Measurements from ENCODE around the gene SAMHD1.

Gene SAMHD1

DNA sequence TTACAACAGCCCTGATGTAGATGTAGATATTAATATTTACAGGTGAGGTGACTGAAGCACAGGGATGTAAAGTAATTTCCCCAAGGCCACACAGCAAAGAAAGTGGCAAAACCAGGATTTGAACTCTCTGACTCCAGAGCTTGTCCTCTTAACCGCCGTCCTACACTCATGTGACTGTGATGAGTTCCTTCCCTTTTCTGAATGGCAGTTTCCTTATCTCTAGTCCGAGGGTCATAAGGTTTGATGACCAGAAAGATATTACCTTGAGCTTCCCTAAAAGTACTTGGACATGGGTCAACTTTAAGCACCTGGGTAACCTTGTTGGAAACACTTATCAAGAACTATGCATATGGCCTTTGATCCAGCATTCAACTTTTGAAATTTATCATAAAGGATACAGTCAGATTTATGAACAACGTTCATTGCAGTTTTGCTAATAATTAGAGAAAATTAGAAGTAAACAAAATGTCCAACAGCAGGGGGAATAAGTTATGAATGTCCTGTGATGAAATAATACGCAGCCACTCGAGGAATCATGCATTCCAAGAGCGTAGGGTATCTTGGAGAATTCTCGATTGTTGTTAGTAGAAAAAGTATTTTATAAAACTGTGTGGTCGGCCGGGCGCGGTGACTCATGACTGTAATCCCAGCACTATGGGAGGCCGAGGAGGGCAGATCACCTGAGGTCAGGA lies 77.9 kb downstream of the SAMHD1 start:
- no peak for DNase-seq

DNA sequence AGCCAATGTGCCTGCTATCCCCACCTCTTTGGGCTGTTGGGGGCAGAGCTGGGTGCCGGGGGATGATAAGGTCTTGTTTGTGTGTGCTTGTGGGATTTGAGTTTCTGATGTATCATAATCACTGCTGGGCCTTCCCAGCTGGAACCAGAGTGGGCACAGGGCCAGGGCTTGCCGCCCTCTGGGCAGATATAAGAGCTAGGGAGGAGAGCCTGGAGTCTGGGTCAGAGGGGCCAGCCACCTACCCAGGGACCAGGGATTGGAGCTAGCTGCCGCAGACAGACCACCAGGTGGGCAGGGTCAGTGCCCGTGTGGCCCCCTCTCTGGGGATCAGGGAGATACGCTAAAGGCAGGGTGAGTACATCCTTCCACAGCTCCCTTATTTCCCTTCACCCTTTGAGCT lies 78.7 kb downstream of the SAMHD1 start:
- peak in 1 of 58 donors; percentile 1 for DNase-seq

DNA sequence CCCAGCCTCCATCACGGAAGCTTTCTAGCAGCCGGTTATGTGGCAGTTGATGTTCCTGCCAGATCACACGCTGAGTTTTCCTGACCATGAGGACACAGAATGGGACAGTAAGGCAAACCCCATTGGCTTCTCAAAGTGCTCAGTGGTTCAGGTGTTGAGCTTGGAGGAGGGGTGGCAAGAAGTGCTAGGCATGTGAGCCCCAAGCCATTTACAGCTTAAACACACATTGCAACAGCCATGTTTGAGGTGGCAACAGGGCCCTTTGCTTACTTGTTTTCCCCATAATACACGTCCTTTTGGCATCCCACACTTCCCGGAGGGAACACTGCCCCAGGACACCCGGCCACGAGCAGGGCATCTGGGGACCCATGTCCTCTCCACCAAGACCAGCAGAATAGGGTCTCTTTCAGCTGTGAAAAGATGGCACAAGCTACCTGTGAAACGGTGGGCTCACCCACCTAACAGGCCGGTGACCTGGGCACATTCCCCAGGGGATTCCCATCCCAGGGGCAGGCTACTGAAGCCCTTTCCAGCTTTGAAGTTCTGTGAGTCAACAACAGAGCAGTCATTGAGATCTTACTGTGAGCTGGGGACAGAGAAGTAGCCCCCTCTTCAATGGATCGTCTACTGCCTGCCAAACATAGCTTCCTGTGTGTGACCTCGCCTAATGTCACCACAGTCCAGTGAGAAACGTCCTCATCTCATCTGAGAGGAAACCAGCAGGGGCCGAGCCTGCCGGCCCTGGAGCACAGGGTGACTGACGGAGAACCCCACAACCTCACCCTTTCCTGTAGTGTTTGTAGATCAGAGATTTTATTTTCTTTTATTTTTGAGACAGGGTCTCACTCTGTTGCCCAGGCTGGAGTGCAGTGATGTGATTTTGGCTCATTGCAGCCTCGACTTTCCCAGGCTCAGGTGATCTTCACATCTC lies 79.6 kb downstream of the SAMHD1 start:
- DNase-seq: no peak

DNA sequence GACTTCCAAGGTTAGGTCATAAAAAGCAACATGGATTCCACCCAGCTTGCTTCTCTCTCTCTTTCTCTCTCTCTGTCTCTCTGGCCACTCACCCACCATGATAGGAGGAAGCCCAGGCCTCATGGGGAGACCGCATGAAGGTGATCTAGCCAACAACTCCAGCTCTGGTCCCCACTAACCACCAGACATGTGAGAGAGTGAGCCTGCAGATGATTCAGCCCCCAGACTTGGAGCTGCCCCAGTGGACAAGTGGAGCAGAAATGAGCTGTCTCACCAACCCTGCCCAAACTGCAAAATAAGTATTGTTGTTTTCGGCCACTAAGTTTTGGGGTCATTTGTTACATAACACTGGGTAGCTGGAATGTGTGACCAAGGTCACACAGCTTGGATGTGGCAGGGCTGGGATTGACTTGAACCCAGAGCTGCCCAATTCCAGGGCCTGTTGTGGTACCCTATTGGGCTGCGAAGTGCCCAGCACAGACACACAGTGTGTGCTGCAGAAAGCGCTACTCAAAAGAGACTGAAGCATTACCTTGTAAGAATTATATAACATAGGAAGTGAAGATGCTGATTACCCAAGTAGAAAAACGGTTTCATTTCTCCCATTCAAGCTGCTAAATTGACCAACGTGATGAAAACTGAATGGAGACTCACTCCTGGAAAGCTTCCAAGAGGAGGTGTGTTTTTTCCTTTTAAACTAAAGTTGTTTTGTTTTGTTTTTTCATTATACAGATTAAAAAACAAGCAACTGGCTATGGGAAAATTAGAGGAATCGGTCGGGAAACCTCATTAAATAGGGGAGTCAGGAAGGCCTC lies 84.6 kb downstream of the SAMHD1 start:
- peak in 8 of 58 donors; percentile 18 to 47 (median 20) for DNase-seq

DNA sequence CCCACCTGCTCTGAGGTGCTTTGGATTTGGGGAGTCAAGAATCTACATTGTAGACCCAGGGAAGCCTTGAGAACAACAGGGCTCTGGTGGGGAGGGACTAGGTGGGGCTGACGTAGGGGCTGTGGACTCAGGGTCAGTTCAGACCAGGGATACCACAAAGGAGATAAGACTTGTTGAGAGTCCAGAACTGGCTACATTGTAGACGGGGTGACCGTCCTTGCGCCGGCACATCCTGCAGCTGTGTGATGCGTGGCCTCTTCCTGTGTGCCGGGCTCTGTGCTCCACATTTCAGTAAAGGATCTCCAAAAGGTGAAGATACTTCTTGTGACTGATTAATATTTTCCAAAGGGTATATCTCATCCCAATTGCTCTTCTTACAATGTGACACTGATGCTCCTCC lies 85.3 kb downstream of the SAMHD1 start:
- no peak for DNase-seq

DNA sequence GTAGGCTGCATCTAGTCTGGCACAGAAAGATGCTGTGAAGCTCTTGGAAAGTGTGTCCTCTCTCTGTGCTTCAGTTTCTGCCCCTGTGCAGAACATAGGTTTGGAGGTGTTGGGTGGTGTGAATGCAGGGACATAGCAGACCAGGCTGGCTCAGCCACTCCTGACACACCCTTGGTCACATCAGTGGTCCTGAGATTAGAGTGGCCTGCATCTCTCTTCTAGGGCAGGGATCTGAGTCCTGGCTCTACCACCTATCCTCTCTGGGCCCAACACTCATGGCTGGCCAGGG lies 85.7 kb downstream of the SAMHD1 start:
- DNase-seq: no peak

DNA sequence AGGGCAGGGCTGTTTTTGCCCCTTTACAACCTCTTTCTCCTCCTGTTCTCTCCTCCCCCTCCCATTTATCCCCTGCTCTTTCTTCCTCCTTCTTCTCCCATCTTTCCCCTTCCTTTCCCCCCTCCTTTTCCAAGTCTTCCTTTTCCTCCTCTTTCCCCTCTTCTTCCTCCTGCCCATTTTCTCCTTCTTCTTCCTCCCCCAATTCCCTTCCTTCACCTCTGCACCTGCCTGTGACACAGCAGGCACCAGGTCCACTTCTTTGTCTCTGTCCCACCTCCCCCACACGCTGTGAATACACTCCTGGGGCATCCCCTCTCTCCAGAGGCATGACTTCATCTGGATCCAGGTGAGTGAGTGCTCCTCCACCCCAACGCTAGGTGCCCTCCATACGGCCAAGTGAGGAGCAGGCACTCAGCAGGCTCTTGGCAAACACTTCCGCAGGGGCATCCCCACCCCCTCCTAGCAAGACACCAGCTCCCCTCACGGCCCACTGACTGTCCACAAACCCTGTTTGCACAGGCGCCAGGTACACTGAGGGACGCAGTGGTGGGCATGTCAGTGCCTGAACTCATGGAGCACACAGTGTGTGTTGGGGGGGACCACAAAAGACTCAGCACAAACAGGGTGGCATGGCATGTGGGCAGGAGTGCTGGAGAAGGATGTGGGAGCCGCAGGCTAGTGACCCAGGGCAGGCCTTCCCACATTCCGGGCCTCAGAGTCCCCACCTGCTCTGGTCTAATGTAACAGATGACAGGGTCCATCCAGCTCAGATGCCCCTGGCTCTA lies 86.2 kb downstream of the SAMHD1 start:
- DNase-seq: no peak

DNA sequence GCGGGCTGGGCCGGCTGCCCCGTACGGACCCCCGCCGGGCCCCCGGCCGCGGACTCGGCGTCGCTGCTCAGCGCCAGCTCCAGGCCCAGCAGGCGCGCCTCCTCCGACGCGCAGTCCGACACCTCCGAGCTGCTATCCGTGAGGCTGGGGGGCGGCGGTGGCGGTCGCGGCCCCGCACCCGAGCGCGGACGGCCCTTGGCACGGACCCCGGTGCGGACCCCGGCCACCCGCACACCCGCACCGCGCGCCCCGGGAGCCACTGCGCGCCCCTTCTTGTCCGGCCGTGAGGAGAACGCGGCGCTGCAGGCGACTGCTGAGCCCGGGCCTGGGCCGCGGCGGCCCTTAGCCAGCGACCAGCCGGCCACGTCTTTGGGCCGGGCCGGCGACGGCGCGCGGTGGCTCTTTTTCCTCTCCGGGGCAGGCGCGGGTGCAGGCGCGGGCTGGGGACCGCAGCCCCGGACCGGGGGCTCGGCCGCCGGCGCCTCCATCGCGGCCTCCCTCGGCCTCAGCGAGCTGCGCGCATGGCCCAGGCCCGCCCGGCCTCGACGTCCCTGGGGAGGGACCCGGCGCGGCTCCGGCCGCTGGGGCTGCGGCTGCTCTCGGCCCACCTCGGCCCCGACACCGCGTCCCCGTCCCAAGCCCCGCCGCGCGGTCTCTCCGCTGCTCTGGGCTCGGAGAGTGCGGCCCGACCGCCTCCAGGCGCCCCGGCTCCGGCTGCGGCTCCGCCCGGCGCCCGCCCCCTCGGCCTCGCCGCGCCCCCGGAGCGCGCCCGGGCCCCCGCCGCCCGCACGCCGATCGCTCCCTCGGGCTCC lies 88.4 kb downstream of the SAMHD1 start:
- DNase-seq: peak in 2 of 58 donors; percentile 60 to 66

DNA sequence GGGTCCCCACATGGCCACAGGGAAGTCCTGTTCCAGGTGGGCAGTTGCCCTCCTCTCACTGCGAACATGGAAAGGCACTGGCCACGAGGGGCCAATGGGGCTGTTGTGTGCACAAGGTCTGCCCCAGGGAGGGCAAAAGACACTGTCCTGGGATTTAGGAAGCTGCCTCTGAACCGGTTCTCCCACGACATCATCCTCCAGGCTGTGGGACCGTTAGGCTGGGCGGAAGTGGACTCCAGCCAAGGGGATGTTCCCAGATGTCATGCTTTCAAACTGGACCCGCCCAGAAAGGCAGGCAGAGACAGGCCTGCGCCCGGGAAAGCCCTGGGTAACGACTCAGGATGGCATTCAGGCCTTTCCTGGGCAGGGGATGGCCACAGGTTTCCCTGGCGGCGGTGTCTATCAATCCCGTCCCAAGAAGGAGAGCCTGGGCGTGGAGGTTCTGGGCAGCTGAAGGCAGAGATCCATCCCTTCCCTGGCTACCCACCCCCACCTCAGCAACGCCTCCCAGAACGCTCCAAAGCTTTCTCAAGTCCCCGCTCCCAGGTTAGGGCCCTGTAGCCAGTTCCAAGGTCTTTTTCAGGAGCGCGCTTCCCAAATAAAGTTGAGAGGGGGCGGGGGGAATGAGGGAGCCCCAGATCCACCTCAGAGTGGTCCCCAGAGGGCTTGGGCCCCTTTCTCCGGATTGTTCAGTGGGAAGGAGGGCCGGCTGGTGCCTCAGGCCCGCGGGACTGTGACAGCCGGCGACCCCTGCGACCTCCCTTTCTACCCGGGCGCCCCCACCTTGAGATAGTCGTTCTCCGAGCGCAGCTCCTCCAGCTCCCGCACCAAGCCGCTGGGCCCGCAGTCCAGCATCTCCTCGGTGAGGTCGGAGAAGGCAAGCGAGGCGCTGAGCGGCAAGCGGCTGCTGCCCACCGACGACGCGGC lies 89.4 kb downstream of the SAMHD1 start:
- peak in 53 of 58 donors; percentile 34 to 86 (median 71) for DNase-seq

DNA sequence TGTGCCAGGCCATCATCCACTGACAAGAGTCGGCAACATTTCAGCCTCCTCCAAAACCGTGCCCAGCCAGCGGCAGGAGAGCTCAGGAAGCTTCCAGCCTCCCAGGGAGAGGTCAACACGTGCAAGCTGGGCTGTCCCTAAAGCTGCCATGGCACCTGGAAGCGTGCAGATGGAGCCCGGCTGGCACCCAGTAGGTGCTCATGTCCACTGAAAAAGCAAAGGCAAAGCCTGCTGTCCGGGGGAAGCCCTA lies 90.0 kb downstream of the SAMHD1 start:
- peak in 9 of 58 donors; percentile 21 to 71 (median 55) for DNase-seq

DNA sequence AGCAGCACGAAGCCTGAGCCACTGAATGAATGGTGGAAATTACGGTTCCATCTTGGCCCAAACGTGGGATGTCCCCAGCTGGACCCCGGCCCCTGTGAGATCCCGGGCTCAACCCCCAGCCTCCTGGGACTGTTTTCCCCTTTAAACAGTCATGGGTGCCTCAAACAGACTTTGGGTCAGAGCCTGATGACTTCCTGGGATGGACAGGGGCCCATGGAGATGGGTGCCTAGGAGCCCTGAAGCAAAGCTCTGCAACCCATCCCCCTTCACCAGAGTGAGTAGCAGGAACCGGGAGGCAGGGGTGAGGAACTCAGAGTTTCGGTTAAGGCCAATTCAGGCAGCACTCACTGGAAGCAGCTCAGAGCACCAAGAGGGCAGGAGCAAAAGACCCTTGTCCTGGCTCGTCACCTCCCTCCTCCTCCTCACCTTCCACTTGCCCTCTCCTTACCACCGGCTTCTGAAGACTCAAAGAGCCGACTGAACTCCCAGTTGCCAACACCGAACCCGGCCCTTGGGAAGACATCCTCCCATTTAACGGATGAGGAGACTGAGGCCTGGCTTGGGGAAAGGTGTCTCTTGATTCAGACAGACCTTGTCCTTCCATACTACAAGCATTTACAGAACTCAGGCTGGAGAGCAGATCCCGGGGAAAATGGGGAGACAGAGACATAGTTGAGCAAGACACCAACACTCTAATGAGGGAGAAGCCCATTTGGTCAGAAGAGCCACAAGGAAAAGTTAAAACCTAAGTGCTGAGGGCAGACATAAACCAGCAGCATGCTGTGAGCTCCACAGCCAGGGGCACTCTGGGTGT lies 90.5 kb downstream of the SAMHD1 start:
- peak in 1 of 58 donors; percentile 48 for DNase-seq

DNA sequence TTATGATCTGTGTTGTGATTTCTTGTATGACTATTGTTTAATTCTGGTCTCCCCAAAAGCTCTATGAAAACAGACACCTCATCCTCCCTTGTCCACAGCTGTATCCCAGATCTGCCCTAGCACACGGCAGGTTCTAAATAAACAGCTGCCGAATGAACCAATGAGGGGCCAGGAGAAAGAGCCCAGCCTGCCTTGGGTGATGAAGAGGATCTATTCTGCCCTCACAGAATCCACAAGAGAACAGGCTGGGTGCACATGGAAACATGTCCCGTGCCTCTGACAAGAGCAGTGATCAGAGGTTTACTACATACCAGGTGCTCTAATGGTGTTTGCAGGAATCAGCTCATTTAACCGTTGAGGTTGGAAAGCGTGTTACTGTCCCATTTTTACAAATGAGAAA lies 91.2 kb downstream of the SAMHD1 start:
- DNase-seq: no peak

DNA sequence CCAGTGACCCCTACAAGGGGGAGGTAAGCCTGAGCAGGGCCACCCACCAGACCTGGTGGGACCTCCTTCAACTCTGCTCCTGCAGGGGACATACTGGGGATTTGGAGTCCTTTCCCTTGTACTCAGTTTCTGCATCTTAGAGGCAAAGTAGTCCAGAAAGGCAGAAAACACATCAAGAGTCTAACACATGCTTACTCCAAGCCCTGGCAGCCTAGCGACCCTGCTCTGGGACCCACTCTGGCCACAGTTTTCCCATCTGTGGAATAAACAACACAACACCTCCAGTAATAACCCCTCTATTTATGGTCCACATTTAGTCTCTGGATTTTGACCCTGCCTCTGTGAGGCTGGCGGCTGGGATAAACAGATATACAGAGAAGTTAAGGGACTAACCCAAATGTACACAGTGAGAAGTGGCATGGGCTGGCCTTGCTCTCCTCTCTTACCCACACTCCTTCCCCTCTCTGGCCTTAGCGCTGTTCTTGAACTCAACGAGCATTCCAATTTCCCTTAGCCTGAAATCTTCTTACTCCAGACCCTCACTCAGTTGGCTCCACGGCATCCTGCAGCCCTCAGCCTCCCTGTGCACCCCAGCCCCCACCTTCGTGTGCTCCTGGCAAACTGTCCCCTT lies 91.7 kb downstream of the SAMHD1 start:
- no peak for DNase-seq

DNA sequence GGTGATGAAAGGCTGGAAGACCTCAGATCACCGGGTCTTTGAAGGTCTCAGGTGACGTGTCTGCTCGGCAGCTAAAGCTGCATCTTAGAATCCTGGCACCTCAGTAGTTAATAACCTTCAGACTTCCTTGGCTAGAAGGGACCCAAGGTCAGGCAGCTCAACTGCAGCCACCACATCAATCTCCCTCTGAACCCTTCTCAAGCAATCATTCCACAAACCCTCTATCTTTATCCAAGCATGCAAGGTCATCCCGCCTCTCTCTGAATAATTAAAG lies 92.3 kb downstream of the SAMHD1 start:
- DNase-seq: no peak

DNA sequence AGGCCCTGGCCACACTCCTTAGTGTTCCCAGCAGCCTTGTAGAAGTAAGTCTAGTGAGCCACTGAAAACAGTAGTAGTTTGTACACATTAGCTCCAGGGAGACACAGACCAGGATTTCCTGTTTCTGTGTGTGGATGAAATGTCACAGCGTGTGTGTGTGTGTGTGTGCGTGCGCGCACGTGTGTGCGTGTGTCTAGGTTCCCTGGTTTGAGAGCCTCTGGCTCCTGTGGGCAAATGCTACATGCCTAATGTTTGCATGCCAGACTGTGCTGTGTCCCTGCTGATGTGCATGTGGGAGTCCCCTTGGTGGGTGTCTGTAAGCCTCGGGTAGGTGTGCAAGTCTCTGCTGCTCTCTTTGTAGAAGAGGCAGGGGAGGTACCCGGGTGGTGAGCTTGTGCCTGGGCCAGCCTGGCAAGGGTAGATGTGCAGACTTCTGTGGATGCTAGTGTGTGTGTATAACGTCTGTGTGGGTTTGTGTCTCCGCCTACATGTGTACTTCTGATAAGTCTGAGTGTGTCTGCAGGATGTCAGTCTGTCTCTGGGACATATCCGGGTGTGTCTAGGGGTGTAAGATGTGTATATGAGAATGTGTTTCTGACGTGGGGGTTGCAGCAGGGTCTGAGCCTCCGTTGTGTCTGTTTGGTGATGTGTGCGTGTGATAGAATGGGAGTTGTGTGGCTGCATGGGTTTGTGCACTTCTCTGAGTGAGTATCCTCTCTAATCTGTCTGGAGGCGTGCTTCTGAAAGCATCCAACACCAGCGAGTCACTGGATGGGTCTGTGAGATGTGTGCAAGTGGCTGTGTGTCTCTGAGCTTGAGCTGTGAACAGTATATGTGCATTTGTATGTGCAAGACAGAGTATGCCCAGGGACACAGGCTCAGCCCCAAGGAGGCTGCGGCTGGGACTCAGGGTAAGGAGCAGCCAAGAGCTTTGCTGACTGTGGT lies 94.5 kb downstream of the SAMHD1 start:
- DNase-seq: peak in 8 of 58 donors; percentile 11 to 53 (median 24)

DNA sequence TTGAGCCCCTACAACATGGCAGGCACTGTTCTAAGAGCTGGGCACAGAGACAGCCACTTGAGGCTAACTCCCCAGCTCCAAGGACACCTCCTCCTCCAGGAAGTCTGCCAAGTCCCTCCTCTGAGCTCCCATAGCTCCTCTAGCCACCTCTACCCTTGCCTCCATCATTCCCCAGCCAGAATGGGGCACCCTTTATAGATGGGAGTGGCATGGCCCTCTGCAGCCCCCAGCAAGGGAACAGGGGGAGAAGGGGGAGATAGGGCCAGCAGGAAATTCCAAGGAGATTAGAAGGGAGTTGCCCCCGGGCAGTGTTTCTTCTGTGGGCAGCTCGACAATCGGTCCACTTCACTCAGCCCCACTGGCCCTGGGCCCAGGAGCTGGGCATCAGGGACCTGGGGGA lies 95.3 kb downstream of the SAMHD1 start:
- peak in 2 of 58 donors; percentile 11 to 40 for DNase-seq

DNA sequence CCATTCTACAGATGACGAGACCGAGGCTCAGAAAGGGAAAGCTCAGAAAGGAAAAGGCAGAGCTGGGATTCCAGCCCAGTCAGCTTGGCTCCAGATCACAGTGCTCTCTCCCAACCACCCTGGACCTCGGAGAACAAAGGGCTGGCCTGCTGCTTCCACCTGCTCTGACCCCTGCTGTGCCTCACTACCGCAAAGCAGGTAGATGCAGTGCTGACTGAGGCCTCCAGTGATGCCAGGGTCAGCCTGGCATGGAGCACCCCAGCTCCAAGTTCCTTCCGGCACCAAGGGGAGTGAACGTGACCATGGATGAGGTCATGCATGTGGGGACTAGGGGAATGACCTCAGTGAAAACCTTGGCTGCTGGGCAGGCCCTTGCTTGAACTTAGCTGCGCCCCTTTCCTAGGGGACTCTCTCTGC lies 96.3 kb downstream of the SAMHD1 start:
- peak in 8 of 58 donors; percentile 12 to 60 (median 30) for DNase-seq
